HepG2 (cell line): ENCODE results near the gene SLC25A44. TPM values are rescaled to one million over a fixed set of nuclear protein-coding genes. Genes with fewer than 3 reads are reported as not detected.

ENCODE experiments used
- ATAC-seq: fragments of 200-7000 bp; cut with Tn5 transposase; 3 replicates; pipeline ENCODE4 v1.9.1; 2020; ENCODE audit warnings: mild to moderate bottlenecking, moderate library complexity
- BruUV-seq: library from RNA; stranded (reverse); fragments of 400-500 nt; replicated peaks from 2 replicates; lab custom pipeline; 2021; lab: Mats Ljungman, UMichigan
- CTCF ChIA-PET: fragments of 300-600 bp; formaldehyde crosslinking; extraction: SDS; loops from one replicate; lab custom pipeline; 2021; ENCODE audit warnings: low total read pairs, inconsistent platforms, low intra/inter-chr PET ratio; lab: Yijun Ruan, JAX
- POLR2A ChIA-PET: fragments of 350-600 bp; sonication (Branson Sonifier 250); formaldehyde crosslinking; loops from one replicate; lab custom pipeline; 2020; ENCODE audit warnings: antibody characterized with exemption, inconsistent platforms; lab: Yijun Ruan, JAX
- DNase-seq: peaks from one replicate; pipeline ENCODE4 v3.0.0-alpha.2; 2015; ENCODE audit warnings: low spot score
- FAIRE-seq: peaks from 3 replicates; lab custom pipeline; 2011; peaks lifted over from hg19 to GRCh38; lab: Jason Lieb, UNC
- H2AFZ ChIP-seq: one replicate; pipeline ENCODE4 v1.6.1; 2011; ENCODE audit warnings: low read length, inconsistent platforms
- H3K27ac ChIP-seq: fragments of 300-600 bp; 3 replicates; pipeline ENCODE4 v1.8.0; 2011; ENCODE audit warnings: mixed run types, mild to moderate bottlenecking, mixed read lengths, low read length, inconsistent platforms; ENCODE audit not compliant: insufficient read depth; ENCODE audit errors: extremely low read length
- H3K27me3 ChIP-seq, 2 experiments: fragments of 200-600 bp in 1 of 2; 2 replicates in 1 of 2; 3 replicates in 1 of 2; pipeline versions ENCODE4 v1.6.0 to v1.8.0; 2011; ENCODE audit warnings: low read length in 2 of 2, mild to moderate bottlenecking in 2 of 2, moderate library complexity in 2 of 2, inconsistent platforms in 1 of 2; ENCODE audit not compliant: insufficient read depth in 2 of 2, control insufficient read depth in 1 of 2
- H3K36me3 ChIP-seq, 2 experiments: fragments of 200-600 bp in 1 of 2; replicated peaks in 1 of 2; 2 replicates in 1 of 2; 3 replicates in 1 of 2; pipeline versions ENCODE4 v1.5.1 to v1.8.0; 2011; ENCODE audit warnings: low read length in 2 of 2, inconsistent platforms in 1 of 2; ENCODE audit not compliant: insufficient read depth in 2 of 2, control insufficient read depth in 1 of 2
- H3K4me1 ChIP-seq: 2 replicates; pipeline ENCODE4 v1.5.1; 2012; ENCODE audit warnings: low read length, inconsistent platforms; ENCODE audit not compliant: insufficient read depth
- H3K4me2 ChIP-seq: 2 replicates; pipeline ENCODE4 v1.6.0; 2011; ENCODE audit warnings: low read depth, low read length, inconsistent platforms
- H3K4me3 ChIP-seq, 3 experiments: fragments of 200-600 bp in 1 of 3; sonication (generic), shearing (Covaris generic) in 1 of 3; replicated peaks in 1 of 3; 2 replicates each; pipeline ENCODE4 v1.5.1; 2011 to 2016; ENCODE audit warnings: low read length in 3 of 3, inconsistent platforms in 2 of 3, low read depth in 2 of 3, mild to moderate bottlenecking in 2 of 3, control low read depth in 1 of 3, mixed read lengths in 1 of 3; ENCODE audit not compliant: insufficient read depth in 1 of 3
- H3K79me2 ChIP-seq: one replicate; pipeline ENCODE4 v1.6.1; 2011; ENCODE audit warnings: low read length, inconsistent platforms; ENCODE audit not compliant: insufficient read depth
- H3K9ac ChIP-seq: 2 replicates; pipeline ENCODE4 v1.6.0; 2011; ENCODE audit warnings: mild to moderate bottlenecking, low read depth, low read length, inconsistent platforms; ENCODE audit not compliant: insufficient read depth
- H3K9me3 ChIP-seq: 2 replicates; pipeline ENCODE4 v1.5.1; 2012; ENCODE audit warnings: mild to moderate bottlenecking, low read length
- H4K20me1 ChIP-seq: 2 replicates; pipeline ENCODE4 v1.6.0; 2011; ENCODE audit warnings: inconsistent platforms, mild to moderate bottlenecking, low read length, moderate library complexity; ENCODE audit not compliant: insufficient read depth
- NFRKB ChIP-seq: fragments of 450-650 bp; IDR thresholded peaks from 2 replicates; pipeline ENCODE4 v1.6.1; 2017
- THAP8 ChIP-seq: sonication (generic); formaldehyde crosslinking; IDR thresholded peaks from 2 replicates; pipeline ENCODE4 v1.5.1; 2020; ENCODE audit warnings: missing genetic modification reagents, mild to moderate bottlenecking, borderline replicate concordance
- ZNF12 ChIP-seq: sonication (generic); formaldehyde crosslinking; IDR thresholded peaks from 2 replicates; pipeline ENCODE4 v1.5.0; 2020; ENCODE audit warnings: missing genetic modification reagents
- ZNF253 ChIP-seq: sonication (generic); formaldehyde crosslinking; IDR thresholded peaks from 2 replicates; pipeline ENCODE4 v1.8.0; 2022; ENCODE audit warnings: mild to moderate bottlenecking, missing genetic modification reagents, borderline replicate concordance
- ZNF513 ChIP-seq: sonication (generic); formaldehyde crosslinking; conservative IDR thresholded peaks from 2 replicates; pipeline ENCODE4 v1.5.0; 2020; ENCODE audit warnings: missing genetic modification reagents
- WGBS: methylation state at CpG from one replicate; pipeline ENCODE4 v1.1.6; 2017; ENCODE audit warnings: low lambda C conversion rate; 5-methylcytosine and 5-hydroxymethylcytosine counted together
- in situ Hi-C: cut with HindIII; loops from 2 replicates; pipeline ENCODE4 v1.10.0; 2017; ENCODE audit warnings: low pct_unique_long_range_greater_than_20kb; ENCODE audit not compliant: extremely low pct_ligation_motif_present
- intact Hi-C: fragments of 100-400 bp; cut with micrococcal nuclease; formaldehyde crosslinking; loops from one replicate; pipeline ENCODE4 v1.10.0; 2022; ENCODE audit not compliant: unreplicated experiment
- polyA plus RNA-seq, 8 experiments: library from polyadenylated mRNA; depleted of rRNA in 3 of 8; stranded (reverse) in 7 of 8; unstranded in 1 of 8; fragments of >200 nt; fragmentation: Illumina TruSeq in 4 of 8; extraction: Trizol in 4 of 8; gene quantifications; 2 replicates each; pipeline versions ENCODE4 v1.2.1 to v1.2.3, GENCODE V29; 2011 to 2016; ENCODE audit warnings: low read depth in 4 of 8, missing spikeins in 1 of 8, mixed read lengths in 1 of 8; ENCODE audit not compliant: insufficient read depth in 1 of 8
- total RNA-seq, 5 experiments: library from RNA; depleted of rRNA; stranded (reverse); fragments of >200 nt; fragmentation: Illumina TruSeq; extraction: Trizol; gene quantifications; 2 replicates each; pipeline ENCODE4 v1.2.3, GENCODE V29; 2016; ENCODE audit warnings: low read depth in 1 of 5

The SLC25A44 gene
- total and polyA plus RNA-seq, 2 of the 13 experiments (the other 11 are each of a cell fraction or from before 2014, with no cell fraction given): 10.7 to 13.4 TPM

- Histone ChIP-seq H3K36me3 (peaks cover 16 to 56% of the 10 kb centered on the region in 2 experiments), H3K4me1 (no peaks in the 10 kb centered on the region), H3K4me3 (no peak overlapping the region), H3K27ac (no peak overlapping the region), H2AFZ (no peak overlapping the region), H3K9me3 (no peaks in the 10 kb centered on the region), H3K9ac (no peak overlapping the region), H4K20me1 (no peaks in the 10 kb centered on the region), H3K79me2 (no peaks in the 10 kb centered on the region), H3K27me3 (no peaks in the 10 kb centered on the region), H3K4me2 (no peak overlapping the region)
- intact Hi-C loops (no loop called here), in situ Hi-C loops (no loop called here)
- ATAC-seq (no peak), DNase-seq (no peak), FAIRE-seq (no peak)
- ChIA-PET CTCF (no interaction called here), POLR2A (interaction anchor here (0.7 to 1.0 kb wide), 2 partner anchors 13 to 14 kb away, joined by 3 to 5 read pairs; partner anchors contain the start of gene PAQR6)
- TF ChIP-seq ZNF12 (CRISPR knock-in tag) (no peak), NFRKB (no peak), ZNF253 (CRISPR knock-in tag) (no peak), THAP8 (CRISPR knock-in tag) (no peak), ZNF513 (CRISPR knock-in tag) (no peak)
- WGBS: 93% methylated on average over 5 of the region's 5 CpGs
- no TSS peak for BruUV-seq
Measured at GRCh38 chr1:156233426-156234127, 39.7 kb downstream of the SLC25A44 start.
